ENCODE results near the gene PEX12. TPM values are rescaled to one million over a fixed set of nuclear protein-coding genes. Genes with fewer than 3 reads are reported as not detected.

PEX12 gene
- total RNA-seq, 1 experiment from 2014 or later = 5.2 TPM

DNA sequence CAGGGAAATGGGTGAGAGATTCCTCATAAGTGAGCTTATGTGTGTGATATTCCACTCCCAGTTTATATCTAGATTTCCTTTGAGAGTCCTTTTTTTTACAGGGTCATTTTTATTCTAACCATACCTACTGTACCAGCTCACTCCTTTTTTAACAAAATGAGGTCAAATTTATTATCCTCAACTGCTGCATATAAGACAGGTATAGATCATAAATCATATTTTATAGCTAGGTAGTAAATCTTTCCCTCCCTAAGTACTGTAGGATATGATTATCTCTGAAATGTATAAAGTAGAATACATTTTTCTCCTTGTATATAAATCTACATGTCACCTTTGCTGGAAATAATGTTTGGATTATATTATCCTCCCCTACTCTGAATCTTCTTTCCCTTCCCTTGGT lies 40.3 kb upstream of the PEX12 start:
- H3K27ac Mint-ChIP-seq = no peak overlapping the region
- ATAC-seq (no peak), DNase-seq (ENCODE audit: low spot score) (no peak)
- H3K36me3 Mint-ChIP-seq = peaks cover 4% of the 10 kb centered on the region; the same call in 1 of the 2 replicates
- H3K27me3 Mint-ChIP-seq (ENCODE audit: low read depth) = no peaks in the 10 kb centered on the region
- H3K4me3 Mint-ChIP-seq = no peak overlapping the region
- POLR2A ChIA-PET = no interaction called here
- TF ChIP-seq, protein P1, sequence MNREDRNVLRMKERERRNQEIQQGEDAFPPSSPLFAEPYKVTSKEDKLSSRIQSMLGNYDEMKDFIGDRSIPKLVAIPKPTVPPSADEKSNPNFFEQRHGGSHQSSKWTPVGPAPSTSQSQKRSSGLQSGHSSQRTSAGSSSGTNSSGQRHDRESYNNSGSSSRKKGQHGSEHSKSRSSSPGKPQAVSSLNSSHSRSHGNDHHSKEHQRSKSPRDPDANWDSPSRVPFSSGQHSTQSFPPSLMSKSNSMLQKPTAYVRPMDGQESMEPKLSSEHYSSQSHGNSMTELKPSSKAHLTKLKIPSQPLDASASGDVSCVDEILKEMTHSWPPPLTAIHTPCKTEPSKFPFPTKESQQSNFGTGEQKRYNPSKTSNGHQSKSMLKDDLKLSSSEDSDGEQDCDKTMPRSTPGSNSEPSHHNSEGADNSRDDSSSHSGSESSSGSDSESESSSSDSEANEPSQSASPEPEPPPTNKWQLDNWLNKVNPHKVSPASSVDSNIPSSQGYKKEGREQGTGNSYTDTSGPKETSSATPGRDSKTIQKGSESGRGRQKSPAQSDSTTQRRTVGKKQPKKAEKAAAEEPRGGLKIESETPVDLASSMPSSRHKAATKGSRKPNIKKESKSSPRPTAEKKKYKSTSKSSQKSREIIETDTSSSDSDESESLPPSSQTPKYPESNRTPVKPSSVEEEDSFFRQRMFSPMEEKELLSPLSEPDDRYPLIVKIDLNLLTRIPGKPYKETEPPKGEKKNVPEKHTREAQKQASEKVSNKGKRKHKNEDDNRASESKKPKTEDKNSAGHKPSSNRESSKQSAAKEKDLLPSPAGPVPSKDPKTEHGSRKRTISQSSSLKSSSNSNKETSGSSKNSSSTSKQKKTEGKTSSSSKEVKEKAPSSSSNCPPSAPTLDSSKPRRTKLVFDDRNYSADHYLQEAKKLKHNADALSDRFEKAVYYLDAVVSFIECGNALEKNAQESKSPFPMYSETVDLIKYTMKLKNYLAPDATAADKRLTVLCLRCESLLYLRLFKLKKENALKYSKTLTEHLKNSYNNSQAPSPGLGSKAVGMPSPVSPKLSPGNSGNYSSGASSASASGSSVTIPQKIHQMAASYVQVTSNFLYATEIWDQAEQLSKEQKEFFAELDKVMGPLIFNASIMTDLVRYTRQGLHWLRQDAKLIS (CRISPR knock-in tag; IDR thresholded peaks at IDR 0.05; ENCODE audit: borderline replicate concordance) = no peak
- TF ChIP-seq NR1H2 (CRISPR knock-in tag; IDR thresholded peaks at IDR 0.05) = no peak
- no peak for TF ChIP-seq NFYB (CRISPR knock-in tag; conservative IDR thresholded peaks at IDR 0.05; ENCODE audit: low read depth)
- TF ChIP-seq, protein P2, sequence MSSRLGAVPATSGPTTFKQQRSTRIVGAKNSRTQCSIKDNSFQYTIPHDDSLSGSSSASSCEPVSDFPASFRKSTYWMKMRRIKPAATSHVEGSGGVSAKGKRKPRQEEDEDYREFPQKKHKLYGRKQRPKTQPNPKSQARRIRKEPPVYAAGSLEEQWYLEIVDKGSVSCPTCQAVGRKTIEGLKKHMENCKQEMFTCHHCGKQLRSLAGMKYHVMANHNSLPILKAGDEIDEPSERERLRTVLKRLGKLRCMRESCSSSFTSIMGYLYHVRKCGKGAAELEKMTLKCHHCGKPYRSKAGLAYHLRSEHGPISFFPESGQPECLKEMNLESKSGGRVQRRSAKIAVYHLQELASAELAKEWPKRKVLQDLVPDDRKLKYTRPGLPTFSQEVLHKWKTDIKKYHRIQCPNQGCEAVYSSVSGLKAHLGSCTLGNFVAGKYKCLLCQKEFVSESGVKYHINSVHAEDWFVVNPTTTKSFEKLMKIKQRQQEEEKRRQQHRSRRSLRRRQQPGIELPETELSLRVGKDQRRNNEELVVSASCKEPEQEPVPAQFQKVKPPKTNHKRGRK (CRISPR knock-in tag; IDR thresholded peaks at IDR 0.05; ENCODE audit: borderline replicate concordance) = no peak
- TF ChIP-seq, protein P3, sequence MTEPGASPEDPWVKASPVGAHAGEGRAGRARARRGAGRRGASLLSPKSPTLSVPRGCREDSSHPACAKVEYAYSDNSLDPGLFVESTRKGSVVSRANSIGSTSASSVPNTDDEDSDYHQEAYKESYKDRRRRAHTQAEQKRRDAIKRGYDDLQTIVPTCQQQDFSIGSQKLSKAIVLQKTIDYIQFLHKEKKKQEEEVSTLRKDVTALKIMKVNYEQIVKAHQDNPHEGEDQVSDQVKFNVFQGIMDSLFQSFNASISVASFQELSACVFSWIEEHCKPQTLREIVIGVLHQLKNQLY (CRISPR knock-in tag; IDR thresholded peaks at IDR 0.05) = no peak
- no peak for TF ChIP-seq ZNF317 (CRISPR knock-in tag; IDR thresholded peaks at IDR 0.05; ENCODE audit: borderline replicate concordance, low read depth)
- TF ChIP-seq, protein P4, sequence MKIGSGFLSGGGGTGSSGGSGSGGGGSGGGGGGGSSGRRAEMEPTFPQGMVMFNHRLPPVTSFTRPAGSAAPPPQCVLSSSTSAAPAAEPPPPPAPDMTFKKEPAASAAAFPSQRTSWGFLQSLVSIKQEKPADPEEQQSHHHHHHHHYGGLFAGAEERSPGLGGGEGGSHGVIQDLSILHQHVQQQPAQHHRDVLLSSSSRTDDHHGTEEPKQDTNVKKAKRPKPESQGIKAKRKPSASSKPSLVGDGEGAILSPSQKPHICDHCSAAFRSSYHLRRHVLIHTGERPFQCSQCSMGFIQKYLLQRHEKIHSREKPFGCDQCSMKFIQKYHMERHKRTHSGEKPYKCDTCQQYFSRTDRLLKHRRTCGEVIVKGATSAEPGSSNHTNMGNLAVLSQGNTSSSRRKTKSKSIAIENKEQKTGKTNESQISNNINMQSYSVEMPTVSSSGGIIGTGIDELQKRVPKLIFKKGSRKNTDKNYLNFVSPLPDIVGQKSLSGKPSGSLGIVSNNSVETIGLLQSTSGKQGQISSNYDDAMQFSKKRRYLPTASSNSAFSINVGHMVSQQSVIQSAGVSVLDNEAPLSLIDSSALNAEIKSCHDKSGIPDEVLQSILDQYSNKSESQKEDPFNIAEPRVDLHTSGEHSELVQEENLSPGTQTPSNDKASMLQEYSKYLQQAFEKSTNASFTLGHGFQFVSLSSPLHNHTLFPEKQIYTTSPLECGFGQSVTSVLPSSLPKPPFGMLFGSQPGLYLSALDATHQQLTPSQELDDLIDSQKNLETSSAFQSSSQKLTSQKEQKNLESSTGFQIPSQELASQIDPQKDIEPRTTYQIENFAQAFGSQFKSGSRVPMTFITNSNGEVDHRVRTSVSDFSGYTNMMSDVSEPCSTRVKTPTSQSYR (CRISPR knock-in tag; IDR thresholded peaks at IDR 0.05) = no peak
- TF ChIP-seq, protein P5, sequence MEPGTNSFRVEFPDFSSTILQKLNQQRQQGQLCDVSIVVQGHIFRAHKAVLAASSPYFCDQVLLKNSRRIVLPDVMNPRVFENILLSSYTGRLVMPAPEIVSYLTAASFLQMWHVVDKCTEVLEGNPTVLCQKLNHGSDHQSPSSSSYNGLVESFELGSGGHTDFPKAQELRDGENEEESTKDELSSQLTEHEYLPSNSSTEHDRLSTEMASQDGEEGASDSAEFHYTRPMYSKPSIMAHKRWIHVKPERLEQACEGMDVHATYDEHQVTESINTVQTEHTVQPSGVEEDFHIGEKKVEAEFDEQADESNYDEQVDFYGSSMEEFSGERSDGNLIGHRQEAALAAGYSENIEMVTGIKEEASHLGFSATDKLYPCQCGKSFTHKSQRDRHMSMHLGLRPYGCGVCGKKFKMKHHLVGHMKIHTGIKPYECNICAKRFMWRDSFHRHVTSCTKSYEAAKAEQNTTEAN (CRISPR knock-in tag; IDR thresholded peaks at IDR 0.05) = no peak
- TF ChIP-seq GABPB1 (CRISPR knock-in tag; IDR thresholded peaks at IDR 0.05) = no peak
- no peak for TF ChIP-seq FOXJ3 (CRISPR knock-in tag; IDR thresholded peaks at IDR 0.05; ENCODE audit: borderline replicate concordance)
- no peak for TF ChIP-seq HMGA2 (CRISPR knock-in tag; IDR thresholded peaks at IDR 0.05)
- TF ChIP-seq, protein P6, sequence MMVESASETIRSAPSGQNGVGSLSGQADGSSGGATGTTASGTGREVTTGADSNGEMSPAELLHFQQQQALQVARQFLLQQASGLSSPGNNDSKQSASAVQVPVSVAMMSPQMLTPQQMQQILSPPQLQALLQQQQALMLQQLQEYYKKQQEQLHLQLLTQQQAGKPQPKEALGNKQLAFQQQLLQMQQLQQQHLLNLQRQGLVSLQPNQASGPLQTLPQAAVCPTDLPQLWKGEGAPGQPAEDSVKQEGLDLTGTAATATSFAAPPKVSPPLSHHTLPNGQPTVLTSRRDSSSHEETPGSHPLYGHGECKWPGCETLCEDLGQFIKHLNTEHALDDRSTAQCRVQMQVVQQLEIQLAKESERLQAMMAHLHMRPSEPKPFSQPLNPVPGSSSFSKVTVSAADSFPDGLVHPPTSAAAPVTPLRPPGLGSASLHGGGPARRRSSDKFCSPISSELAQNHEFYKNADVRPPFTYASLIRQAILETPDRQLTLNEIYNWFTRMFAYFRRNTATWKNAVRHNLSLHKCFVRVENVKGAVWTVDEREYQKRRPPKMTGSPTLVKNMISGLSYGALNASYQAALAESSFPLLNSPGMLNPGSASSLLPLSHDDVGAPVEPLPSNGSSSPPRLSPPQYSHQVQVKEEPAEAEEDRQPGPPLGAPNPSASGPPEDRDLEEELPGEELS (CRISPR knock-in tag; IDR thresholded peaks at IDR 0.05) = no peak
- TF ChIP-seq, protein P7, sequence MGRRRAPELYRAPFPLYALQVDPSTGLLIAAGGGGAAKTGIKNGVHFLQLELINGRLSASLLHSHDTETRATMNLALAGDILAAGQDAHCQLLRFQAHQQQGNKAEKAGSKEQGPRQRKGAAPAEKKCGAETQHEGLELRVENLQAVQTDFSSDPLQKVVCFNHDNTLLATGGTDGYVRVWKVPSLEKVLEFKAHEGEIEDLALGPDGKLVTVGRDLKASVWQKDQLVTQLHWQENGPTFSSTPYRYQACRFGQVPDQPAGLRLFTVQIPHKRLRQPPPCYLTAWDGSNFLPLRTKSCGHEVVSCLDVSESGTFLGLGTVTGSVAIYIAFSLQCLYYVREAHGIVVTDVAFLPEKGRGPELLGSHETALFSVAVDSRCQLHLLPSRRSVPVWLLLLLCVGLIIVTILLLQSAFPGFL (CRISPR knock-in tag; IDR thresholded peaks at IDR 0.05; ENCODE audit: borderline replicate concordance) = no peak
- TF ChIP-seq, protein P8, sequence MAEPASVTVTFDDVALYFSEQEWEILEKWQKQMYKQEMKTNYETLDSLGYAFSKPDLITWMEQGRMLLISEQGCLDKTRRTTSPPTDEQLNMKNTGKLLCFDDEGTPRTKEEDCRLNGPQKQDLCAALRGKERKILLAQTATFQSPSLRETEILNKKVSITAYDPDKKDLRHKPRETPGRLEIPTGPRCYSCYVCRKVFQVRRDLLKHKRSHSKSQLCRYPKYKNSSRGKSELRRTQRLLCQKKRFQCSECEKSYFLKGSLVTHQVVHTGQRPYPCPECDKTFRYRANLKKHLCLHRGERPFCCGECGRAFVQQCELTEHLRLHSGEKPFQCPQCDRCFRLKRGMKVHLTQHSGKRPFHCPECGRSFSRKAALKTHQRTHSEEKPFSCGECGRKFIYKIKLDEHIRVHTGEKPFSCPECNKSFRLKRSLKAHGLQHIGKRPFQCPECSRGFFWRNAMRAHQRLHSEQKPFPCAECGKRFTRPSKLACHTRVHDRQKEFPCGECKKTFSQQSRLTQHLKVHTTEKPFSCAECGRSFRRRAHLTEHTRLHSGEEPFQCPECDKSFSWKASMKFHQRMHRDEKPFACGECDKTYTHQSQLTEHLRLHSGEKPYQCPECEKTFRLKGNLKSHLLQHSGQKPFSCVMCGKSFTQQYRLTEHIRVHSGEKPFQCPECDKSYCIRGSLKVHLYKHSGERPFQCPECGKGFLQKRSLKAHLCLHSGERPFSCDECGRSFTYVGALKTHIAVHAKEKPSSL (CRISPR knock-in tag; conservative IDR thresholded peaks at IDR 0.05) = no peak
- no peak for TF ChIP-seq CBFB (CRISPR knock-in tag; IDR thresholded peaks at IDR 0.05; ENCODE audit: low read depth)
- TF ChIP-seq, protein P9, sequence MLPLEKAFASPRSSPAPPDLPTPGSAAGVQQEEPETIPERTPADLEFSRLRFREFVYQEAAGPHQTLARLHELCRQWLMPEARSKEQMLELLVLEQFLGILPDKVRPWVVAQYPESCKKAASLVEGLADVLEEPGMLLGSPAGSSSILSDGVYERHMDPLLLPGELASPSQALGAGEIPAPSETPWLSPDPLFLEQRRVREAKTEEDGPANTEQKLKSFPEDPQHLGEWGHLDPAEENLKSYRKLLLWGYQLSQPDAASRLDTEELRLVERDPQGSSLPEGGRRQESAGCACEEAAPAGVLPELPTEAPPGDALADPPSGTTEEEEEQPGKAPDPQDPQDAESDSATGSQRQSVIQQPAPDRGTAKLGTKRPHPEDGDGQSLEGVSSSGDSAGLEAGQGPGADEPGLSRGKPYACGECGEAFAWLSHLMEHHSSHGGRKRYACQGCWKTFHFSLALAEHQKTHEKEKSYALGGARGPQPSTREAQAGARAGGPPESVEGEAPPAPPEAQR (CRISPR knock-in tag; IDR thresholded peaks at IDR 0.05) = no peak
- TF ChIP-seq, protein P10, sequence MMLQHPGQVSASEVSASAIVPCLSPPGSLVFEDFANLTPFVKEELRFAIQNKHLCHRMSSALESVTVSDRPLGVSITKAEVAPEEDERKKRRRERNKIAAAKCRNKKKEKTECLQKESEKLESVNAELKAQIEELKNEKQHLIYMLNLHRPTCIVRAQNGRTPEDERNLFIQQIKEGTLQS (CRISPR knock-in tag; conservative IDR thresholded peaks at IDR 0.05) = no peak
- TF ChIP-seq GTF2I (CRISPR knock-in tag; conservative IDR thresholded peaks at IDR 0.05) = no peak
- no peaks in the 10 kb centered on the region for H3K9me3 Mint-ChIP-seq
- CTCF ChIA-PET = interaction anchor here (1.0 kb wide), 1 partner anchor 129 kb away, joined by 3 read pairs; no protein-coding TSS in a partner anchor
- no peaks in the 10 kb centered on the region for H3K4me1 Mint-ChIP-seq
